Endothelial cell of umbilical vein (primary cell): ENCODE data around the gene TMPRSS9. TPM values are rescaled to one million over a fixed set of nuclear protein-coding genes. Genes with fewer than 3 reads are reported as not detected.

Source experiments
- BruUV-seq: library from RNA; stranded (reverse); fragments of 400-500 nt; replicated peaks from 2 replicates; lab custom pipeline; 2021; lab: Mats Ljungman, UMichigan
- CTCF ChIA-PET: fragments of 300-600, 350-600 bp; sonication (Branson Sonifier 250); formaldehyde crosslinking; loops from one replicate; lab custom pipeline; 2021; ENCODE audit warnings: antibody characterized with exemption, inconsistent platforms; lab: Charles Lee
- POLR2A ChIA-PET: fragments of 300-600, 350-600 bp; sonication (Branson Sonifier 250); formaldehyde crosslinking; loops from one replicate; lab custom pipeline; 2021; ENCODE audit warnings: antibody characterized with exemption, inconsistent platforms; lab: Charles Lee
- DNase-seq: peaks from one replicate; pipeline ENCODE4 v3.0.0-alpha.2; 2011; ENCODE audit warnings: low read depth, low spot score
- FAIRE-seq: peaks from 2 replicates; lab custom pipeline; 2011; peaks lifted over from hg19 to GRCh38; lab: Jason Lieb, UNC
- H2AFZ ChIP-seq: 2 replicates; pipeline ENCODE4 v1.6.0; 2012; ENCODE audit warnings: low read depth, low read length, control low read depth, inconsistent platforms
- H3K27ac ChIP-seq: 2 replicates; pipeline ENCODE4 v1.5.1; 2011; ENCODE audit warnings: low read depth, mild to moderate bottlenecking, control low read depth, low read length, moderate library complexity; ENCODE audit not compliant: insufficient read depth
- H3K27me3 ChIP-seq, 2 experiments: 2 replicates each; pipeline versions ENCODE4 v1.6.0 to v1.6.1; 2011; ENCODE audit warnings: low read length in 2 of 2, mixed read lengths in 1 of 2; ENCODE audit not compliant: control insufficient read depth in 2 of 2, insufficient read depth in 2 of 2
- H3K36me3 ChIP-seq, 2 experiments: 2 replicates in 1 of 2; 3 replicates in 1 of 2; pipeline ENCODE4 v1.5.1; 2011; ENCODE audit warnings: low read length in 2 of 2, mild to moderate bottlenecking in 1 of 2, moderate library complexity in 1 of 2; ENCODE audit not compliant: control insufficient read depth in 2 of 2, insufficient read depth in 2 of 2; ENCODE audit errors: extremely low read depth in 1 of 2
- H3K4me1 ChIP-seq: 3 replicates; pipeline ENCODE4 v1.5.1; 2011; ENCODE audit warnings: mild to moderate bottlenecking, low read length; ENCODE audit not compliant: control insufficient read depth, insufficient read depth; ENCODE audit errors: extremely low read depth
- H3K4me2 ChIP-seq: 2 replicates; pipeline ENCODE4 v1.6.1; 2011; ENCODE audit warnings: low read length, control low read depth, mixed read lengths; ENCODE audit not compliant: insufficient read depth
- H3K4me3 ChIP-seq, 3 experiments: fragments of 200-600 bp in 1 of 3; sonication (generic), shearing (Covaris generic) in 1 of 3; replicated peaks in 1 of 3; 2 replicates each; pipeline ENCODE4 v1.5.1; 2011 to 2016; ENCODE audit warnings: control low read depth in 3 of 3, low read length in 3 of 3, mild to moderate bottlenecking in 2 of 3, inconsistent platforms in 1 of 3, low read depth in 1 of 3, moderate library complexity in 1 of 3; ENCODE audit not compliant: insufficient read depth in 1 of 3
- H3K79me2 ChIP-seq: 2 replicates; pipeline ENCODE4 v1.6.0; 2012; ENCODE audit warnings: low read length, inconsistent platforms; ENCODE audit not compliant: control insufficient read depth, insufficient read depth
- H3K9ac ChIP-seq: replicated peaks from 2 replicates; pipeline ENCODE3; 2011; ENCODE audit warnings: low read length, control low read depth; ENCODE audit not compliant: insufficient read depth; ENCODE audit errors: extremely low read depth
- H3K9me1 ChIP-seq: replicated peaks from 3 replicates; pipeline ENCODE4 v1.6.0; 2011; ENCODE audit warnings: mild to moderate bottlenecking, low read length; ENCODE audit not compliant: control insufficient read depth, insufficient read depth; ENCODE audit errors: extremely low read depth
- H3K9me3 ChIP-seq: replicated peaks from 2 replicates; pipeline ENCODE4 v1.5.1; 2012; ENCODE audit warnings: low read length, inconsistent platforms; ENCODE audit not compliant: control insufficient read depth, insufficient read depth
- H4K20me1 ChIP-seq: replicated peaks from 2 replicates; pipeline ENCODE3; 2011; ENCODE audit warnings: mild to moderate bottlenecking, low read length; ENCODE audit not compliant: control insufficient read depth, insufficient read depth; ENCODE audit errors: extremely low read depth
- CTCF ChIP-seq, 2 donors: IDR thresholded peaks; 1 replicate in 1 of 2; 2 replicates in 1 of 2; pipeline ENCODE4 v1.5.1; 2011; ENCODE audit warnings: low read length in 2 of 2, mild to moderate bottlenecking in 2 of 2, moderate library complexity in 2 of 2, control low read depth in 1 of 2, inconsistent platforms in 1 of 2, low read depth in 1 of 2; ENCODE audit not compliant: insufficient read depth in 1 of 2; ENCODE audit errors: extremely low read depth in 1 of 2
- EZH2 ChIP-seq: IDR thresholded peaks from 2 replicates; pipeline ENCODE4 v1.6.1; 2012; ENCODE audit warnings: borderline replicate concordance, low read depth, mild to moderate bottlenecking, moderate library complexity, low read length, inconsistent platforms; ENCODE audit not compliant: severe bottlenecking
- FOS ChIP-seq: IDR thresholded peaks from 2 replicates; pipeline ENCODE4 v1.6.1; 2011; ENCODE audit warnings: mild to moderate bottlenecking, low read length, moderate library complexity, borderline replicate concordance; ENCODE audit not compliant: insufficient read depth
- JUN ChIP-seq: IDR thresholded peaks from 2 replicates; pipeline ENCODE4 v1.6.1; 2011; ENCODE audit warnings: borderline replicate concordance, low read depth; ENCODE audit not compliant: insufficient read length, insufficient read depth
- MYC ChIP-seq: IDR thresholded peaks from one replicate; pipeline ENCODE4 v1.6.1; 2011; ENCODE audit warnings: mild to moderate bottlenecking, low read depth, low read length
- POLR2A ChIP-seq: IDR thresholded peaks from 2 replicates; pipeline ENCODE4 v1.6.1; 2012; ENCODE audit warnings: low read depth, mild to moderate bottlenecking, control low read depth, low read length
- POLR2AphosphoS5 ChIP-seq: IDR thresholded peaks from 2 replicates; pipeline ENCODE4 v1.6.1; 2012; ENCODE audit warnings: low read depth, mild to moderate bottlenecking, control low read depth, low read length, moderate library complexity; ENCODE audit not compliant: insufficient read depth
- dilution Hi-C: fragments of 300-500 bp; cut with MboI; formaldehyde crosslinking; loops from one replicate; pipeline ENCODE4 v1.15.0; 2019; ENCODE audit warnings: low sequenced_read_pairs; ENCODE audit not compliant: extremely low pct_ligation_motif_present
- intact Hi-C: fragments of 100-400 bp; cut with micrococcal nuclease; formaldehyde crosslinking; loops from one replicate; pipeline ENCODE4 v1.10.0; 2022
- polyA plus RNA-seq, 4 experiments: library from polyadenylated mRNA; depleted of rRNA in 3 of 4; stranded (reverse) in 3 of 4; unstranded in 1 of 4; fragments of >200 nt; gene quantifications; 2 replicates each; pipeline versions ENCODE4 v1.2.1 to v1.2.3, GENCODE V29; 2011 to 2012; ENCODE audit warnings: missing spikeins in 1 of 4
- total RNA-seq: library from RNA; stranded (reverse); gene quantifications from 2 replicates; pipeline ENCODE4 v1.2.3, GENCODE V29; 2021

TMPRSS9 gene
- total and polyA plus RNA-seq, 2 donors (not counting 3 experiments of a cell fraction or from before 2014, with no cell fraction given) = not detected

GRCh38 chr19:2444251-2445002 lies 84.4 kb downstream of the TMPRSS9 start:
- no peaks in the 10 kb centered on the region for H3K4me1 ChIP-seq
- H3K4me3 ChIP-seq = no peak overlapping the region
- H3K9me1 ChIP-seq = no peaks in the 10 kb centered on the region
- no TSS peak for BruUV-seq
- dilution Hi-C loops = no loop called here
- no peaks in the 10 kb centered on the region for H4K20me1 ChIP-seq
- H3K9ac ChIP-seq = no peak overlapping the region
- ChIA-PET POLR2A (no interaction called here), CTCF (interaction anchor here (1.0 to 1.2 kb wide), 2 partner anchors 12 to 16 kb away, joined by 3 to 7 read pairs; partner anchors contain the start of gene LMNB2)
- FAIRE-seq = no peak
- no peak overlapping the region for H2AFZ ChIP-seq
- no peaks in the 10 kb centered on the region for H3K27me3 ChIP-seq
- no peak for TF ChIP-seq JUN
- TF ChIP-seq FOS = no peak
- no peak for TF ChIP-seq CTCF (IDR thresholded peaks at IDR 0.05; ENCODE audit: extremely low read depth in 1 of 2, insufficient read depth in 1 of 2, low read depth in 1 of 2, low read length in 2 of 2)
- TF ChIP-seq POLR2A = no peak
- no peak for TF ChIP-seq EZH2
- H3K36me3 ChIP-seq = peaks cover 0 to 16% of the 10 kb centered on the region in 2 experiments
- H3K79me2 ChIP-seq = peaks cover 78% of the 10 kb centered on the region
- H3K4me2 ChIP-seq = no peak overlapping the region
- H3K27ac ChIP-seq = no peak overlapping the region
- no peak for DNase-seq
- intact Hi-C loops = no loop called here
- no peaks in the 10 kb centered on the region for H3K9me3 ChIP-seq

- dilution Hi-C loops (no loop called here), intact Hi-C loops (no loop called here)
- Histone ChIP-seq H3K27ac (no peak overlapping the region), H3K79me2 (peaks cover 86% of the 10 kb centered on the region), H3K36me3 (peaks cover 3 to 16% of the 10 kb centered on the region in 2 experiments), H3K9me1 (no peaks in the 10 kb centered on the region), H3K27me3 (no peaks in the 10 kb centered on the region), H2AFZ (no peak overlapping the region), H4K20me1 (no peaks in the 10 kb centered on the region), H3K4me3 (no peak overlapping the region), H3K9ac (no peak overlapping the region), H3K9me3 (no peaks in the 10 kb centered on the region), H3K4me1 (no peaks in the 10 kb centered on the region), H3K4me2 (no peak overlapping the region)
- DNase-seq (no peak), FAIRE-seq (no peak)
- ChIA-PET CTCF (no interaction called here), POLR2A (no interaction called here)
- BruUV-seq = no TSS peak
- TF ChIP-seq MYC (no peak), POLR2AphosphoS5 (no peak), JUN (no peak)
Observed at GRCh38 chr19:2446381-2446780, 86.3 kb downstream of the TMPRSS9 start.
